Activated T-helper 1 cell treated with anti-CD3 and anti-CD28 coated beads, Interleukin-2, amount 50 U/mL, for 16 hours (primary cell): ENCODE measurements around the gene IGSF22.

ENCODE experiments used
- DNase-seq, 2 donors: peaks; one replicate each; pipeline ENCODE4 v3.0.0-alpha.2; 2020; ENCODE audit warnings: low read depth in 1 of 2, low spot score in 1 of 2

Gene IGSF22

GRCh38 chr11:18714443-18714780 is 11.6 kb downstream of the IGSF22 start:
- no peak for DNase-seq

GRCh38 chr11:18713646-18714442 is 12.1 kb downstream of the IGSF22 start:
- DNase-seq, result no peak

GRCh38 chr11:18710545-18710944 is 15.4 kb downstream of the IGSF22 start:
- DNase-seq, result no peak

- no peak for DNase-seq
Measured at GRCh38 chr11:18709414-18709813, 16.6 kb downstream of the IGSF22 start.

- DNase-seq, result no peak
Measured at GRCh38 chr11:18707811-18708340, 18.1 kb downstream of the IGSF22 start.

GRCh38 chr11:18706330-18707243 is 19.4 kb downstream of the IGSF22 start:
- peak; percentile 15 to 33 for DNase-seq

- DNase-seq, result no peak
Measured at GRCh38 chr11:18705651-18706281, 20.2 kb downstream of the IGSF22 start.

GRCh38 chr11:18704698-18705097 is 21.3 kb downstream of the IGSF22 start:
- no peak for DNase-seq

GRCh38 chr11:18704045-18704645 is 21.8 kb downstream of the IGSF22 start:
- DNase-seq, result no peak

GRCh38 chr11:18703001-18703763 is 22.8 kb downstream of the IGSF22 start:
- DNase-seq, result no peak

GRCh38 chr11:18701614-18702216 is 24.3 kb downstream of the IGSF22 start:
- no peak for DNase-seq

GRCh38 chr11:18700872-18701271 is 25.1 kb downstream of the IGSF22 start:
- DNase-seq, result no peak

GRCh38 chr11:18700375-18700774 is 25.6 kb downstream of the IGSF22 start:
- DNase-seq, result no peak

GRCh38 chr11:18699848-18700261 is 26.1 kb downstream of the IGSF22 start:
- DNase-seq, result no peak

GRCh38 chr11:18699269-18699596 is 26.8 kb downstream of the IGSF22 start:
- no peak for DNase-seq

GRCh38 chr11:18698341-18699268 is 27.4 kb downstream of the IGSF22 start, which contains the start of gene TMEM86A:
TMEM86A (plus strand) TSS chr11:18698779; CDS start chr11:18698887, 108 bp downstream.
- DNase-seq, result peak; percentile 76 to 82

- DNase-seq, result no peak
Measured at GRCh38 chr11:18697576-18697975, 28.4 kb downstream of the IGSF22 start.

GRCh38 chr11:18696638-18697225 is 29.3 kb downstream of the IGSF22 start:
- DNase-seq, result no peak
